SU-DHL-6 (cell line): Measurements from ENCODE around the gene ZBTB8B.
"Not testable (repeated sequence)": the region's sequence is repeated elsewhere in the genome, so short reads cannot be mapped to it uniquely, and the experiment has no call there.

Experiments
- CTCF ChIP-seq: fragments of 200-600 bp; sonication (generic); IDR thresholded peaks from one replicate; pipeline ENCODE4 v1.5.1; 2017; ENCODE audit warnings: antibody characterized with exemption, mild to moderate bottlenecking, low read length, moderate library complexity; ENCODE audit not compliant: insufficient read depth, poor library complexity, severe bottlenecking
- EZH2phosphoT487 ChIP-seq: fragments of 200-600 bp; sonication (generic), shearing (Covaris generic); conservative IDR thresholded peaks from 2 replicates; pipeline ENCODE4 v1.6.1; 2018; ENCODE audit warnings: mild to moderate bottlenecking, antibody characterized with exemption, low read length, moderate library complexity, mixed read lengths

GRCh38 chr1:32449457-32449831, 15.4 kb upstream of the ZBTB8B start:
- TF ChIP-seq CTCF, EZH2phosphoT487: not testable (repeated sequence)
